K562 (cell line): ENCODE measurements around the gene MAP7D1. TPM values are rescaled to one million over a fixed set of nuclear protein-coding genes. Genes with fewer than 3 reads are reported as not detected.

Source experiments
- ATAC-seq: fragments of 200-7000 bp; cut with Tn5 transposase; 3 replicates; pipeline ENCODE4 v1.9.1; 2020; ENCODE audit warnings: moderate library complexity
- BruUV-seq: library from RNA; stranded (reverse); fragments of 400-500 nt; replicated peaks from 2 replicates; lab custom pipeline; 2021; lab: Mats Ljungman, UMichigan
- CTCF ChIA-PET: fragments of 300-600 bp; formaldehyde crosslinking; extraction: SDS; loops from one replicate; lab custom pipeline; 2021; ENCODE audit warnings: low intra/inter-chr PET ratio; lab: Yijun Ruan, JAX
- POLR2A ChIA-PET: fragments of 300-600, 350-650 bp; sonication (Branson Sonifier 250); formaldehyde crosslinking; extraction: SDS; loops from one replicate; lab custom pipeline; 2021; ENCODE audit warnings: antibody characterized with exemption, inconsistent platforms; lab: Yijun Ruan, JAX
- DNase-seq, 4 experiments: peaks; one replicate each; pipeline versions ENCODE4 v3.0.0 to v3.0.0-alpha.2; 2011 to 2018; ENCODE audit warnings: low spot score in 3 of 4, mixed read lengths in 3 of 4; ENCODE audit errors: extremely low read depth in 1 of 4
- FAIRE-seq: peaks from 2 replicates; lab custom pipeline; 2011; peaks lifted over from hg19 to GRCh38; lab: Jason Lieb, UNC
- H2AFZ ChIP-seq: 2 replicates; pipeline ENCODE4 v1.6.0; 2011; ENCODE audit warnings: low read depth, low read length, control low read depth, inconsistent platforms
- H3K27ac ChIP-seq: fragments of 200-600 bp; 3 replicates; pipeline ENCODE4 v1.8.0; 2011; ENCODE audit warnings: low read depth, mild to moderate bottlenecking, control low read depth, inconsistent platforms, low read length, moderate library complexity, mixed read lengths; ENCODE audit errors: extremely low read depth
- H3K27me3 ChIP-seq, 2 experiments: fragments of 300-600 bp in 1 of 2; 2 replicates in 1 of 2; 3 replicates in 1 of 2; pipeline versions ENCODE4 v1.6.0 to v1.8.0; 2011; ENCODE audit warnings: inconsistent platforms in 2 of 2, low read length in 2 of 2, mild to moderate bottlenecking in 1 of 2, mixed read lengths in 1 of 2, moderate library complexity in 1 of 2; ENCODE audit not compliant: control insufficient read depth in 2 of 2, insufficient read depth in 2 of 2
- H3K36me3 ChIP-seq: fragments of 300-600 bp; 3 replicates; pipeline ENCODE4 v1.8.0; 2011; ENCODE audit warnings: mild to moderate bottlenecking, low read length, inconsistent platforms; ENCODE audit not compliant: control insufficient read depth, insufficient read depth
- H3K4me1 ChIP-seq, 2 experiments: fragments of 200-600 bp in 1 of 2; replicated peaks in 1 of 2; 2 replicates in 1 of 2; 3 replicates in 1 of 2; pipeline versions ENCODE4 v1.5.1 to v1.8.0; 2011; ENCODE audit warnings: inconsistent platforms in 2 of 2, low read length in 2 of 2, mild to moderate bottlenecking in 1 of 2, mixed read lengths in 1 of 2, moderate library complexity in 1 of 2; ENCODE audit not compliant: control insufficient read depth in 2 of 2, insufficient read depth in 2 of 2
- H3K4me2 ChIP-seq: 2 replicates; pipeline ENCODE4 v1.6.1; 2011; ENCODE audit warnings: low read length, control low read depth, inconsistent platforms, mixed read lengths; ENCODE audit not compliant: insufficient read depth
- H3K4me3 ChIP-seq: fragments of 200-600 bp; sonication (generic), shearing (Covaris generic); 2 replicates; pipeline ENCODE4 v1.5.1; 2016; ENCODE audit warnings: control low read depth, inconsistent platforms
- H3K79me2 ChIP-seq: fragments of 200-600 bp; 3 replicates; pipeline ENCODE4 v1.8.0; 2011; ENCODE audit warnings: low read length, inconsistent platforms; ENCODE audit not compliant: control insufficient read depth, insufficient read depth
- H3K9ac ChIP-seq, 2 experiments: 2 replicates each; pipeline versions ENCODE4 v1.6.0 to v1.6.1; 2011; ENCODE audit warnings: low read depth in 2 of 2, low read length in 2 of 2, control low read depth in 1 of 2, inconsistent platforms in 1 of 2, mild to moderate bottlenecking in 1 of 2, mixed read lengths in 1 of 2; ENCODE audit not compliant: insufficient read depth in 1 of 2
- H3K9me1 ChIP-seq: one replicate; pipeline ENCODE4 v1.6.0; 2011; ENCODE audit warnings: inconsistent platforms, mild to moderate bottlenecking, low read length, moderate library complexity; ENCODE audit not compliant: control insufficient read depth, insufficient read depth
- H3K9me3 ChIP-seq: replicated peaks from 2 replicates; pipeline ENCODE4 v1.5.1; 2011; ENCODE audit warnings: low read depth, low read length, inconsistent platforms; ENCODE audit not compliant: control insufficient read depth, insufficient read depth
- H4K20me1 ChIP-seq: replicated peaks from 2 replicates; pipeline ENCODE4 v1.6.1; 2011; ENCODE audit warnings: low read length, inconsistent platforms, mixed read lengths; ENCODE audit not compliant: control insufficient read depth, insufficient read depth
- BMI1 ChIP-seq: fragments of 150-350 bp; IDR thresholded peaks from 2 replicates; pipeline ENCODE4 v1.6.1; 2014; ENCODE audit warnings: low read length
- CAMTA2 ChIP-seq: fragments of 250-450 bp; sonication (Bioruptor Pico); conservative IDR thresholded peaks from 2 replicates; pipeline ENCODE4 v1.5.1; 2022
- CCNT2 ChIP-seq: IDR thresholded peaks from 2 replicates; pipeline ENCODE4 v1.6.1; 2011; ENCODE audit warnings: borderline replicate concordance, low read depth, mild to moderate bottlenecking, moderate library complexity, mixed read lengths, low read length; ENCODE audit not compliant: insufficient read length; ENCODE audit errors: extremely low read depth
- CTBP1 ChIP-seq: fragments of 450-650 bp; IDR thresholded peaks from 2 replicates; pipeline ENCODE4 v1.6.1; 2016; ENCODE audit warnings: borderline replicate concordance
- ESRRA ChIP-seq: fragments of 450-650 bp; IDR thresholded peaks from 2 replicates; pipeline ENCODE4 v1.6.1; 2014; ENCODE audit warnings: low read depth, mild to moderate bottlenecking, moderate library complexity, borderline replicate concordance
- GATAD2A ChIP-seq: fragments of 450-650 bp; IDR thresholded peaks from 2 replicates; pipeline ENCODE4 v1.6.1; 2017
- GTF2E2 ChIP-seq: fragments of 200-800 bp; sonication (Bioruptor generic); IDR thresholded peaks from 2 replicates; pipeline ENCODE4 v1.6.1; 2016; ENCODE audit warnings: missing genetic modification characterization, missing compliant biosample characterization
- HMGN3 ChIP-seq: IDR thresholded peaks from 2 replicates; pipeline ENCODE4 v1.6.1; 2011; ENCODE audit warnings: borderline replicate concordance, low read depth, mild to moderate bottlenecking, mixed read lengths, low read length; ENCODE audit not compliant: insufficient read length; ENCODE audit errors: extremely low read depth
- MEIS2 ChIP-seq: fragments of 450-650 bp; IDR thresholded peaks from 2 replicates; pipeline ENCODE4 v1.6.1; 2014; ENCODE audit warnings: mild to moderate bottlenecking; ENCODE audit not compliant: partially characterized antibody
- MTF1 ChIP-seq: fragments of 250-450 bp; sonication (Bioruptor Pico); IDR thresholded peaks from 2 replicates; pipeline ENCODE4 v1.9.0; 2021; ENCODE audit warnings: moderate library complexity, mild to moderate bottlenecking, inconsistent platforms, borderline replicate concordance
- NCOA6 ChIP-seq: fragments of 450-650 bp; IDR thresholded peaks from 2 replicates; pipeline ENCODE4 v1.6.1; 2017; ENCODE audit warnings: mild to moderate bottlenecking
- PCBP2 ChIP-seq: fragments of 200-400 bp; formaldehyde crosslinking; IDR thresholded peaks from 2 replicates; pipeline ENCODE4 v1.6.1; 2018; ENCODE audit warnings: low read length, low read depth, mild to moderate bottlenecking, moderate library complexity; ENCODE audit not compliant: poor library complexity, severe bottlenecking
- PHF20 ChIP-seq: fragments of 450-650 bp; IDR thresholded peaks from 2 replicates; pipeline ENCODE4 v1.6.1; 2018; ENCODE audit not compliant: partially characterized antibody
- POLR3G ChIP-seq: IDR thresholded peaks from 2 replicates; pipeline ENCODE4 v1.6.1; 2011; ENCODE audit not compliant: insufficient read length, insufficient replicate concordance; ENCODE audit errors: extremely low read depth
- SMARCB1 ChIP-seq: IDR thresholded peaks from 2 replicates; pipeline ENCODE4 v1.6.1; 2011; ENCODE audit warnings: improper control_type of control experiment, low read depth; ENCODE audit not compliant: insufficient read length
- STAT5A ChIP-seq: IDR thresholded peaks from 2 replicates; pipeline ENCODE4 v1.6.1; 2012; ENCODE audit warnings: low read length, inconsistent platforms, borderline replicate concordance
- ZNF79 ChIP-seq: fragments of 250-450 bp; sonication (Bioruptor Pico); IDR thresholded peaks from 2 replicates; pipeline ENCODE4 v1.4.0; 2020; ENCODE audit warnings: low read depth, mild to moderate bottlenecking, moderate library complexity
- WGBS: fragments of 100-300 bp; shearing (Covaris generic); methylation state at CpG from one replicate; pipeline ENCODE4 v1.1.6; 2016; ENCODE audit warnings: low coverage, mixed read lengths; ENCODE audit not compliant: insufficient coverage; ENCODE audit errors: missing lambda C conversion rate; 5-methylcytosine and 5-hydroxymethylcytosine counted together
- in situ Hi-C: fragments of 300-500 bp; cut with MboI; formaldehyde crosslinking; loops from 4 replicates; pipeline ENCODE4 v1.15.0; 2018; ENCODE audit warnings: inconsistent platforms, mixed read lengths
- intact Hi-C: fragments of 100-400 bp; cut with micrococcal nuclease; formaldehyde crosslinking; loops from 2 replicates; pipeline ENCODE4 v1.14.2; 2022
- polyA plus RNA-seq, 8 experiments: library from polyadenylated mRNA; depleted of rRNA in 4 of 8; stranded (reverse) in 5 of 8; unstranded in 3 of 8; fragments of >200 nt; fragmentation: Nextera tagmentation in 2 of 8; fragmentation: Illumina TruSeq in 1 of 8; extraction: Ambion mirVana in 2 of 8; extraction: Trizol in 1 of 8; gene quantifications; 2 replicates each; pipeline versions ENCODE4 v1.2.1 to v1.2.3, GENCODE V29; 2011 to 2014; ENCODE audit warnings: inconsistent platforms in 1 of 8, missing spikeins in 1 of 8
- total RNA-seq, 7 experiments: library from RNA; depleted of rRNA in 6 of 7; stranded (reverse); fragments of >200 nt in 6 of 7; fragmentation: Illumina TruSeq in 2 of 7; extraction: Trizol in 2 of 7; gene quantifications; 2 replicates each; pipeline versions ENCODE4 v1.2.1 to v1.2.3, GENCODE V29; 2011 to 2021; ENCODE audit warnings: low replicate concordance in 1 of 7
- TF ChIP-seq, protein P1 (sequence below): fragments of 450-650 bp; IDR thresholded peaks from 2 replicates; pipeline ENCODE4 v1.6.1; 2016
- TF ChIP-seq, protein P2 (sequence below): fragments of 250-450 bp; sonication (Bioruptor Pico); IDR thresholded peaks from 2 replicates; pipeline ENCODE4 v1.5.0; 2021; ENCODE audit warnings: mild to moderate bottlenecking, borderline replicate concordance

The MAP7D1 gene
- total and polyA plus RNA-seq, 9 of the 15 experiments (the other 6 are each of a cell fraction or from before 2014, with no cell fraction given), result 3.6 to 108 (median 34.5) TPM

DNA sequence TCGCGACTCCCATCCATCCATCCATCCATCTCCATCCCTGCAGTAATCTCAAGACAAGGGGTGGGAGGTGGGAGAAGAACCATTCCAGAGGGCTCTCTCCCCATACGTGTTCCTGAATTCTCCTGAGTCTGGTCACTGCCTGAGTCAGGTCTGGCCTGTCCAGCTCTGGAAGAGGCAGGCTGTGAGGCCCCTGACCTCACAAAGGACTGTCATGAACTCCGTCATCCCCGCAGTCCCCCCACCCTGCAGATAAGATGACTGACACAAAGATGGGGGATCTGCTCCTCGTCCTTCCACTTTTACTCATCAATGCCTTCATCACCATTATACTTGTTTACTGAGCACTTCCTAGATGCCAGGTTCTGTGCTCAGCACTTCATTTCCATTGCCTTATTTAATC is 1.6 kb upstream of the MAP7D1 start (continued):
- TF ChIP-seq MEIS2 (peak; percentile 25), CTBP1 (peak; percentile 21; the same call in 1 of the 2 replicates), GTF2E2 (tag) (no peak)
- TF ChIP-seq, protein P1, sequence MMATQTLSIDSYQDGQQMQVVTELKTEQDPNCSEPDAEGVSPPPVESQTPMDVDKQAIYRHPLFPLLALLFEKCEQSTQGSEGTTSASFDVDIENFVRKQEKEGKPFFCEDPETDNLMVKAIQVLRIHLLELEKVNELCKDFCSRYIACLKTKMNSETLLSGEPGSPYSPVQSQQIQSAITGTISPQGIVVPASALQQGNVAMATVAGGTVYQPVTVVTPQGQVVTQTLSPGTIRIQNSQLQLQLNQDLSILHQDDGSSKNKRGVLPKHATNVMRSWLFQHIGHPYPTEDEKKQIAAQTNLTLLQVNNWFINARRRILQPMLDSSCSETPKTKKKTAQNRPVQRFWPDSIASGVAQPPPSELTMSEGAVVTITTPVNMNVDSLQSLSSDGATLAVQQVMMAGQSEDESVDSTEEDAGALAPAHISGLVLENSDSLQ, result peak; percentile 84

DNA sequence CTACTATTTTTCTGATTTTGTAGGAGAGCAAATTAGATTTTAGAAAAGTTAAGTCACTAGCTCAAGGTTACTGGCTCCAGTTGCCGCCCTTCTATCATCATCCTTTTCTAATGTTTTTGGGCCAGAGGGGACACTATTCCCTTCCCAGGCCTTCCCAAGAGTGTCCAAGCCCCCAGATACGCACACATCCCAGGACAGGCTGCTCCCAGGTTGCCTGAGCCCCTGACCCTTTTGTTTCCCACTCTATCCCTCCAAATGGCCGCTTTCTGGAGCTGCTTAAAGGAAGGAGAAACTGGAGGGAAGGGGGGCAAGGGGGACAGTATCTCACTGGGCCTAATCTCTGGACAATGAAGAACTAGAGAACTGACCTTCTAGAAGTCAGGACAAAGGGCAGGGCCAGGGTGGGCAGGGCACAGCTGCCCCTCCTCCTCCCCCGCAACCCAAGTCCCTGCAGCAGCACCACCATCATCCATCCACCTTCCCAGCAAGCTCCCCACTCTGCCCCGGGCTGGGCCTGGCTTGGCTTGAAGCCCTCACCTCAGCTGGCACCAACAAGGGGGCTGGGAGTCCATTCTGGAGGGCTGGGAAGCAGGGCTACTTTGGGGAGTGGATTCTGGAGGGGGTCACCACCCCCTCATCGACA is 1.1 kb upstream of the MAP7D1 start:
- Histone ChIP-seq H3K9ac (peak overlapping the region; percentile 81 to 86), H3K9me1 (peaks cover 4% of the 10 kb centered on the region), H4K20me1 (0 out of 2 replicates have a peak, but pooled peaks cover 3% of the 10 kb centered on the region), H3K36me3 (peaks cover 12% of the 10 kb centered on the region; the same call in 2 of the 3 replicates), H3K9me3 (no peaks in the 10 kb centered on the region), H3K4me1 (peaks cover 49 to 69% of the 10 kb centered on the region in 2 experiments), H3K4me2 (peak overlapping the region; percentile 87), H2AFZ (peak overlapping the region; percentile 76), H3K27ac (peak overlapping the region; percentile 84), H3K79me2 (peaks cover 42% of the 10 kb centered on the region), H3K27me3 (no peaks in the 10 kb centered on the region), H3K4me3 (peak overlapping the region; percentile 92)
- WGBS, result 54% methylated on average over 4 of the region's 6 CpGs
- FAIRE-seq (no peak), ATAC-seq (no peak), DNase-seq (no peak)
- ChIA-PET POLR2A (interaction anchor here (0.6 to 2.4 kb wide), 14 partner anchors 8 to 713 kb away, joined by 3 to 14 read pairs (median 3); no protein-coding TSS in a partner anchor), CTCF (no interaction called here)
- BruUV-seq, result no TSS peak
- in situ Hi-C loops, result loop anchor here (5.0 kb wide), 1 partner anchor 132 kb away; no protein-coding TSS in a partner anchor
- intact Hi-C loops, result no loop called here
- TF ChIP-seq MTF1 (CRISPR knock-in tag) (no peak), CAMTA2 (CRISPR knock-in tag) (no peak), BMI1 (no peak), PHF20 (no peak), ESRRA (peak; percentile 50), STAT5A (no peak), GATAD2A (peak; percentile 18; the same call in 1 of the 2 replicates), POLR3G (no peak), HMGN3 (peak; percentile 13), PCBP2 (no peak), NCOA6 (no peak), ZNF79 (CRISPR knock-in tag) (no peak), CCNT2 (no peak), SMARCB1 (no peak)
- TF ChIP-seq, protein P2, sequence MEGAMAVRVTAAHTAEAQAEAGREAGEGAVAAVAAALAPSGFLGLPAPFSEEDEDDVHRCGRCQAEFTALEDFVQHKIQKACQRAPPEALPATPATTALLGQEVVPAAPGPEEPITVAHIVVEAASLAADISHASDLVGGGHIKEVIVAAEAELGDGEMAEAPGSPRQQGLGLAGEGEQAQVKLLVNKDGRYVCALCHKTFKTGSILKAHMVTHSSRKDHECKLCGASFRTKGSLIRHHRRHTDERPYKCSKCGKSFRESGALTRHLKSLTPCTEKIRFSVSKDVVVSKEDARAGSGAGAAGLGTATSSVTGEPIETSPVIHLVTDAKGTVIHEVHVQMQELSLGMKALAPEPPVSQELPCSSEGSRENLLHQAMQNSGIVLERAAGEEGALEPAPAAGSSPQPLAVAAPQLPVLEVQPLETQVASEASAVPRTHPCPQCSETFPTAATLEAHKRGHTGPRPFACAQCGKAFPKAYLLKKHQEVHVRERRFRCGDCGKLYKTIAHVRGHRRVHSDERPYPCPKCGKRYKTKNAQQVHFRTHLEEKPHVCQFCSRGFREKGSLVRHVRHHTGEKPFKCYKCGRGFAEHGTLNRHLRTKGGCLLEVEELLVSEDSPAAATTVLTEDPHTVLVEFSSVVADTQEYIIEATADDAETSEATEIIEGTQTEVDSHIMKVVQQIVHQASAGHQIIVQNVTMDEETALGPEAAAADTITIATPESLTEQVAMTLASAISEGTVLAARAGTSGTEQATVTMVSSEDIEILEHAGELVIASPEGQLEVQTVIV (CRISPR knock-in tag), result no peak
